ENCODE data around the gene LMNB1. TPM values are rescaled to one million over a fixed set of nuclear protein-coding genes. Genes with fewer than 3 reads are reported as not detected.

The LMNB1 gene
- total RNA-seq, 5 donors from 2014 or later (not counting 1 experiment from before 2014, with no cell fraction given) = 25.6 to 36.6 (median 30.9) TPM

DNA sequence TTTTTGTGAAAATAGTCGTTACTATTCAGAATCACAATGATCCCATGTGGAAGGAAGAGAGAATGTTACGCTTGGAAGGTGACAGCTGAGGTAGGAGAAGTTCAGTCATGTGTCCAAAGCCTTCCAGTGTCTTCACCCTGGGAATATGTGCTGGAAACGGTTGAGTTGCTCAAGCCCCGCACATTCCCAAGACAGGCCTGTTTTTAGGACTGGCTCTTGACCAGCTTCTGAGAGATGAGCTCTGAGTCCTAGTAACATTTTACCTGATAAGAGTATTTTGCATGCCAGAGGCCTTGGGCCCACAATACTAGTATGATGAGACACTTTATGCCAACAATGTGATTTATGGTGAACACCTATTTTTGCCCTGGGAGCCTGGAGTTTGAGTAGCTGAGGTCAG, 101.7 kb downstream of the LMNB1 start:
- H3K27ac ChIP-seq (ENCODE audit: low read length) = no peak overlapping the region
- Mint-ChIP-seq H3K4me3 (no peak overlapping the region), H3K9me3 (no peaks in the 10 kb centered on the region), H3K27ac (no peak overlapping the region), H3K27me3 (no peaks in the 10 kb centered on the region), H3K36me3 (peaks cover 13% of the 10 kb centered on the region), H3K4me1 (no peaks in the 10 kb centered on the region)
- ChIA-PET CTCF (no interaction called here), POLR2A (no interaction called here)
- no peaks in the 10 kb centered on the region for H3K4me1 ChIP-seq (ENCODE audit: control insufficient read depth in 1 of 2, extremely low read depth in 1 of 2, insufficient read depth in 2 of 2, low read length in 2 of 2)
- DNase-seq = no peak
- no peak overlapping the region for H3K4me3 ChIP-seq (ENCODE audit: control insufficient read depth in 1 of 2, extremely low read depth in 1 of 2, low read length in 1 of 2)
- H3K36me3 ChIP-seq (ENCODE audit: control insufficient read depth in 2 of 2, extremely low read depth in 1 of 2, insufficient read depth in 1 of 2, low read length in 1 of 2) = no peaks in the 10 kb centered on the region
- WGBS (ENCODE audit: insufficient coverage) = 100% methylated on average over 3 of the region's 4 CpGs
- no peaks in the 10 kb centered on the region for H3K9me3 ChIP-seq
- ATAC-seq (replicated peaks in 1 of 4) = no peak
- H3K27me3 ChIP-seq (replicated peaks in 1 of 2; ENCODE audit: control insufficient read depth in 2 of 2, extremely low read depth in 1 of 2, insufficient read depth in 2 of 2, low read length in 1 of 2) = no peaks in the 10 kb centered on the region

GRCh38 chr5:126881821-126882600, 105.1 kb downstream of the LMNB1 start:
- Histone ChIP-seq H3K9me3 (no peaks in the 10 kb centered on the region), H3K4me3 (ENCODE audit: control insufficient read depth in 1 of 2, extremely low read depth in 1 of 2, low read length in 1 of 2) (no peak overlapping the region), H3K27me3 (replicated peaks in 1 of 2; ENCODE audit: control insufficient read depth in 2 of 2, extremely low read depth in 1 of 2, insufficient read depth in 2 of 2, low read length in 1 of 2) (no peaks in the 10 kb centered on the region), H3K27ac (ENCODE audit: low read length) (no peak overlapping the region), H3K4me1 (ENCODE audit: control insufficient read depth in 1 of 2, extremely low read depth in 1 of 2, insufficient read depth in 2 of 2, low read length in 2 of 2) (no peaks in the 10 kb centered on the region), H3K36me3 (ENCODE audit: control insufficient read depth in 2 of 2, extremely low read depth in 1 of 2, insufficient read depth in 1 of 2, low read length in 1 of 2) (no peaks in the 10 kb centered on the region)
- no peak for ATAC-seq (replicated peaks in 1 of 4)
- peaks cover 4% of the 10 kb centered on the region for H3K36me3 Mint-ChIP-seq
- H3K27me3 Mint-ChIP-seq = no peaks in the 10 kb centered on the region
- H3K9me3 Mint-ChIP-seq = no peaks in the 10 kb centered on the region
- peaks cover 0 to 15% (median 2%) of the 10 kb centered on the region in 3 donors for H3K4me1 Mint-ChIP-seq
- DNase-seq = no peak
- H3K4me3 Mint-ChIP-seq = no peak overlapping the region
- no peak overlapping the region for H3K27ac Mint-ChIP-seq
- CTCF ChIA-PET = interaction anchor here in 1 of 2 donors (0.6 kb wide), 1 partner anchor 87 kb away, joined by 5 read pairs; no protein-coding TSS in a partner anchor
- 95% methylated on average over 3 of the region's 5 CpGs for WGBS (ENCODE audit: insufficient coverage)
- POLR2A ChIA-PET = no interaction called here

- Mint-ChIP-seq H3K9me3 (no peaks in the 10 kb centered on the region), H3K4me1 (peaks cover 0 to 15% (median 2%) of the 10 kb centered on the region in 3 donors), H3K27ac (no peak overlapping the region), H3K27me3 (no peaks in the 10 kb centered on the region), H3K4me3 (no peak overlapping the region), H3K36me3 (peaks cover 3% of the 10 kb centered on the region)
- no peaks in the 10 kb centered on the region for H3K36me3 ChIP-seq (ENCODE audit: control insufficient read depth in 2 of 2, extremely low read depth in 1 of 2, insufficient read depth in 1 of 2, low read length in 1 of 2)
- ChIA-PET CTCF (no interaction called here), POLR2A (interaction anchor here in 1 of 2 donors (0.6 kb wide), 1 partner anchor 72 kb away, joined by 3 read pairs; no protein-coding TSS in a partner anchor)
- WGBS (ENCODE audit: insufficient coverage) = no CpG with 5 or more reads among the region's 2 CpGs
- H3K9me3 ChIP-seq = no peaks in the 10 kb centered on the region
- H3K4me1 ChIP-seq (ENCODE audit: control insufficient read depth in 1 of 2, extremely low read depth in 1 of 2, insufficient read depth in 2 of 2, low read length in 2 of 2) = no peaks in the 10 kb centered on the region
- no peak overlapping the region for H3K4me3 ChIP-seq (ENCODE audit: control insufficient read depth in 1 of 2, extremely low read depth in 1 of 2, low read length in 1 of 2)
- H3K27ac ChIP-seq (ENCODE audit: low read length) = no peak overlapping the region
- no peaks in the 10 kb centered on the region for H3K27me3 ChIP-seq (replicated peaks in 1 of 2; ENCODE audit: control insufficient read depth in 2 of 2, extremely low read depth in 1 of 2, insufficient read depth in 2 of 2, low read length in 1 of 2)
- DNase-seq (no peak), ATAC-seq (replicated peaks in 1 of 4) (no peak)
Measured at GRCh38 chr5:126883564-126884245, 106.8 kb downstream of the LMNB1 start.

GRCh38 chr5:126884269-126884819, 107.4 kb downstream of the LMNB1 start:
- ChIA-PET CTCF (no interaction called here), POLR2A (interaction anchor here in 1 of 2 donors (0.6 kb wide), 1 partner anchor 73 kb away, joined by 3 read pairs; no protein-coding TSS in a partner anchor)
- ATAC-seq (replicated peaks in 1 of 4) = no peak

More at GRCh38 chr5:126884269-126884819, 107.4 kb downstream of the LMNB1 start:
- H3K27me3 Mint-ChIP-seq = no peaks in the 10 kb centered on the region
- Histone ChIP-seq H3K4me3 (ENCODE audit: control insufficient read depth in 1 of 2, extremely low read depth in 1 of 2, low read length in 1 of 2) (no peak overlapping the region), H3K4me1 (ENCODE audit: control insufficient read depth in 1 of 2, extremely low read depth in 1 of 2, insufficient read depth in 2 of 2, low read length in 2 of 2) (no peaks in the 10 kb centered on the region), H3K27me3 (replicated peaks in 1 of 2; ENCODE audit: control insufficient read depth in 2 of 2, extremely low read depth in 1 of 2, insufficient read depth in 2 of 2, low read length in 1 of 2) (no peaks in the 10 kb centered on the region), H3K9me3 (no peaks in the 10 kb centered on the region), H3K27ac (ENCODE audit: low read length) (no peak overlapping the region), H3K36me3 (ENCODE audit: control insufficient read depth in 2 of 2, extremely low read depth in 1 of 2, insufficient read depth in 1 of 2, low read length in 1 of 2) (no peaks in the 10 kb centered on the region)
- H3K36me3 Mint-ChIP-seq = peaks cover 3% of the 10 kb centered on the region
- no peak overlapping the region for H3K4me3 Mint-ChIP-seq
- peaks cover 0 to 15% (median 2%) of the 10 kb centered on the region in 3 donors for H3K4me1 Mint-ChIP-seq
- H3K9me3 Mint-ChIP-seq = no peaks in the 10 kb centered on the region
- no peak overlapping the region for H3K27ac Mint-ChIP-seq
- no peak for DNase-seq
- WGBS (ENCODE audit: insufficient coverage) = 80% methylated on average over 5 of the region's 5 CpGs

Other genes starting within 250 kb of the LMNB1 start
- 1 to 10 TPM; 1.2 to 3.3 (median 2.1) TPM for gene ALDH7A1, start 181.9 kb upstream of the LMNB1 start, total RNA-seq
- gene PHAX, start 176.2 kb upstream of the LMNB1 start, total RNA-seq = 10 to 100 TPM; 19.7 to 37.3 (median 30.3) TPM